Measurements from ENCODE around the gene SLC39A1.
"Not testable (repeated sequence)": the region's sequence is repeated elsewhere in the genome, so short reads cannot be mapped to it uniquely, and the experiment has no call there.

SLC39A1 gene, protein sequence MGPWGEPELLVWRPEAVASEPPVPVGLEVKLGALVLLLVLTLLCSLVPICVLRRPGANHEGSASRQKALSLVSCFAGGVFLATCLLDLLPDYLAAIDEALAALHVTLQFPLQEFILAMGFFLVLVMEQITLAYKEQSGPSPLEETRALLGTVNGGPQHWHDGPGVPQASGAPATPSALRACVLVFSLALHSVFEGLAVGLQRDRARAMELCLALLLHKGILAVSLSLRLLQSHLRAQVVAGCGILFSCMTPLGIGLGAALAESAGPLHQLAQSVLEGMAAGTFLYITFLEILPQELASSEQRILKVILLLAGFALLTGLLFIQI

DNA sequence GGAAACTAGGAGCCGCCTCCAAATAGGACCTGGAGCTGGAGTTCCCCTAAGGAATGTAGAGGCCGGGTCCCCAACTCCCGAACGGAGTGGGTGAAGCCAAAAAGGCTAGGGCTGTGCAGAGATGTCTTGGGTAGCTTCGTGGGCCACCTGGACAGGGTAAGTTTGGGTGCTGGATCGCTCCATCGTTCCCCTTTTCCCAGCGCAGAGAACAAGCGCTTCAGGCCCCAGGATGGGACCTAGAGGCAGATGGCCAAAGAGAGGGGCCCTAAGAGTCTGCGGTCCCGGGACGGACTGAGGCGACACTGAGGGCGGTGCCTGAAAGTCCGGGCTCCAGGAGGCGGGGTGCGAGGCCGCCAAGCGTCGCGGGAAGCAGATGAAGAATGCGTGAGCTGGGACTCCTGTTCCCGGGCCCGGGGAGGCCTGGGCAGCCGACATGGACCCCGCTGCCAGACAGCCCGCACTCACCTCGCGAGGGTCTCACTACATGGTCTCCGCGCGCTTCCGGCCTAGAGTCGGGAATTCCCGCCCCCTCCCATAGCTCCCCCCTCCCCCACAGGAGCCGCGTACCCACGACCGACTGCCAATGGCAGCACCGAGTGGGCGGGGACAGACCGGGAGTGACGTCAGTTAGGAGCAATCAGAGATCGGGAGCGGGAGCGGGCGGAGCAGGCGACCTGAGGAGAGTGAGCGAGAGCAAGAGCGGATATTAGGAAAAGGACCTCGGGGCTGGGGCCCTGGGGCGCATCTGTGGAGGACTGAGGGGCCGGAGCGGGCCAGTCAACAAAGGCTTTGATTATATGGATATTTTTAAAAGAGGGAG lies at the start of gene SLC39A1:
TSS of gene SLC39A1 (minus strand) at position 508 of the 820 bp plus-strand sequence. CDS start 822 bp downstream, outside the sequence.
- no peak for FAIRE-seq

DNA sequence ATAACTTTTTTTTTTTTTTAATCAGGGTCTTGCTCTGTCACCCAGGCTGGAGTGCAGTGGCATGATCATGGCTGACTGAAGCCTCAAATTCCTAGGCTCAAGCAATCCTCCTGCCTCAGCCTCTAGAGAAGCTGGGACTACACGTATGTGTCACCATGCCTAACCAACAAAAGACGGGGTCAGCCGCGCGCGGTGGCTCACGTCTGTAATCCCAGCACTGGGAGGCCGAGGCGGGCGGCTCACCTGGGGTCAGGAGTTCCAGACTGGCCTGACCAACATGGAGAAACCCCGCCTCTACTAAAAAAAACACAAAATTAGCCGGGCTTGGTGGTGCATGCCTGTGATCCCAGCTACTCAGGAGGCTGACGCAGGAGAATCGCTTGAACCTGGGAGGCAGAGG lies 49.2 kb upstream of the SLC39A1 start:
- not testable (repeated sequence) for FAIRE-seq

DNA sequence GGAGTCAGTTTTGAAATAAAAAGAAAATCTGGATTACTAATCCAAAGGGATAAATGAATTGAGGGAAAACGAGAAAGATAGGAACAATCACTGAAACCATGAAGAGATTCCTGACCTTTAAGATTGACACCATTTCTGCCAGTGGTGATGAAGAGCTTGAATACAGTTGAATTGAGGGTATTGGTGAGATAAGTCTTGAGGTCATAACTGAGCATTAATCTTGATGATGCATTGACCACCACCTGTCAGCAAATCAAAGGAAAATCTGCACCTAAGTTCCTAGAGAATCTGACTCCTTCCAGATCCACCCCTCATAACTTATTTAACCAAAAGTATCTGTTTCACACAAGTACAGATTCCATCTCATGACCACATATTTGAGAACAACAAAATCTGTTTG lies 48.8 kb upstream of the SLC39A1 start:
- FAIRE-seq, result no peak

DNA sequence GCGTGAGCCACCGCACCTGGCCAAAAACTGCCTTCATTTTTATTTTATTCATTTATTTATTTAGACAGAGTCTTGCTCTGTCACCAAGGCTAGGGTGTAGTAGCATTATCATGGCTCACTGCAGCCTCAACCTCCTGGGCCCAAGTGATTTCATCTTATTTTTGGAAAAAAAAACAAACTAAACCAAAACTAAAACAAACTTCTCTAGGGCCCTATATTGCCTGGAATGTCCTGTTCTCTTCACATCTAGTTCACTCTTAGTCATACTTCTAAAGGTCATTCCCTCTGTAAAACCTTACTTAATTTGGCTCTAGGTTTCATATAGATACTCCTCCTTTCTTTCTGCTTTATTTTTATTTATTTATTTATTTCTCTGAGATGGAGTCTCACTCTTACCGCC lies 42.8 kb upstream of the SLC39A1 start:
- FAIRE-seq, result no peak

DNA sequence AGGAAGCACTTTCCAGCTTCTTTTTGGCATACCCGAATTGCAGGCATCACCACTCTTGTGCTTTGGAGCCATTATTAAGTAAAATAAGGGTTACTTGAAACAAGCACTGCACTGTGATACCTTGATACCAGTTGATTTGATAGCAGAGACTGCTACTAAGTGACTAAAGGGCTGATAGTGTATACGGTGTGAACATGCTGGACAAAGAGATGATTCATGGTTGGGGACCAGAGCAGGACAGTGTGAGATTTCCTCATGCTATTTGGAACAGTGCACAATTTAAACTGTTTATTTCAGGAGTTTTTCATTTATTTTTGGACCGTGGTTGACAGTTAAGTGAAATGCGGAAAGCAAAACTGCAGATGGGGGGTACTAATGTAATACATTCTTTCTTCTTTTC lies 37.1 kb upstream of the SLC39A1 start:
- no peak for FAIRE-seq

DNA sequence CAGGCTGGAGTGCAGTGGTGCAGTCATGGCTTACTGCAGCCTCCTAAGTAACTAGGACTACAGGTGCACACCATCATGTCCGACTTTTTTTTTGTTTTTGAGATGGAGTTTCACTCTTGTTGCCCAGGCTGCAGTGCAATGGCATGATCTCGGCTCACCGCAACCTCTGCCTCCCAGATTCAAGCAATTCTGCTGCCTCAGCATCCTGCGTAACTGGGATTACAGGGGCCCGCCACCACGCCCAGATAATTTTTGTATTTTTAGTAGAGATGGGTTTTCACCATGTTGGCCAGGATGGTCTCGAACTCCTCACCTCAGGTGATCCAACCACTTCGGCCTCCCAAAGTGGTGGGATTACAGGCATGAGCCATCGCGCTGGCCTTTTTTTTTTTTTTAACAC lies 33.5 kb upstream of the SLC39A1 start:
- FAIRE-seq, result not testable (repeated sequence)

DNA sequence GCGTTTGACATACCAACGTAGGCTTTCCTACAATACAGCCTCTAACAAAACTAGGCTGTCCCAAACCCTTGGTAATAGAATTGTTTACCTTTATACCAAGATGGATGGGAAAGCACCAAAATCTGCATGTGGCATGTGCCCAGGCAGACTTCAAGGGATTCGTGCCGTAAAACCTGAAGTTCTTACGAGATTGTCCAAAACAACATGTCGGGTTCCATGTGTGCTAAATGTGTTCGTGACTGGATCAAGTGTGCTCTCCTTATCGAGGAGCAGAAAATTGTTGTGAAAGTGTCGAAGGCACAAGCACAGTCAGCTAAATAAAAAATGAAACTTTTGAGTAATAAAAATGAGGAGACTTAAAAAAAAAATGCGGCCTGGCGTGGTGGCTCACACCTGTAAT lies 32.3 kb upstream of the SLC39A1 start:
- no peak for FAIRE-seq

DNA sequence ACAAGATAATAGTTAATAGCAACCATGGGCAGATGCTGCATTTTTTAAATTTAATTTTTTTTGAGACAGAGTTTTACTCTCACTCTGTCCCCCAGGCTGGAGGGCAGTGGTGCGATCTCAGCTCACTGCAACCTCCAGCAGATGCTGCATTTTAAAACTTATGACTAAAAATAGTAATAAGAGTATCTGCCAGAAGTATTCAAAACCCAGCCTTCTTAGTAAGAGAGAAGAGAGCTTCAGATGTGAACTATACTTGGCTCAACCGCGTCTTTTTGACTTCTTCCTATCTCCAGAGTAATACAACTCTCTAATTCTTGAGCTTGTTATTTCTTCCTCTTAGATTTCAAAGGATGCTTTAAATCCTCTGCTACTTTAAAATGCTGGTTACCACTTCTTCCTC lies 31.9 kb upstream of the SLC39A1 start:
- FAIRE-seq, result no peak

DNA sequence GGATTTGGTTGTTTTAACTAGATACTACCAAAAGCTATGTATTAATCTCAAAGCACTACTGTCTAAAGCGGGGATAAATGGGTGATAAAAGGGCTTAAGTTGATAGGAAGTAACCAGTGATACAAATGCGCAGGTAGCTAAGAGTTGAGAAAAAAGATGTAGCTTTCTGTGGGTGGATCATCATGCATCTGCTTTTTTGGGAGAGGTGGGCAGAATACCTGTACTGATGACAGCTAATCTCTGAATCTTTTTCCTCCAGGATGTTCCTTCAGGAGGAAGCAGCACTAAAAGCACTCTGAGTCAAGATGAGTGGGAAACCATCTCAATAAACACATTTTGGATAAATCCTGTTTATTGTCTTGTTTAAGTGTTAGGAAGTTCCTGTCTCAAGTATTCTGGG lies 28.5 kb upstream of the SLC39A1 start:
- no peak for FAIRE-seq

DNA sequence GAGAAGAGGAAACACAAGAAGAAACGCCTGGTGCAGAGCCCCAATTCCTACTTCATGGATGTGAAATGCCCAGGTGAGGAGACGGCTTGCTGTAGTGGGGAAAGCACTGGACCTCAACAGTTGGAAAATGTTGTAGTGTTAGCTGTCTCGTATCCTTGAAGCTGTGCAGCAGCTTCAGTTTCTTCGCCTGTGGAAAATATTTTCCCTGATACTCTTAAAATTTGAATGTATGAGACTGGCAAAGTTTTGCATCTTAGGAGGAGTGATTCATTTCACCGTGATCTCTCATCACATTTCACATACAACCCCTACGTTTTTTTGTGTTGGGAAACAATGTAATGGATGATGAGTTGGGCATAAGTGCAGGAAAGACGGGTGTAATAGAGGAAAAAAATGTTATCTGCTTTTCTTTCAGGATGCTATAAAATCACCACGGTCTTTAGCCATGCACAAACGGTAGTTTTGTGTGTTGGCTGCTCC lies 27.9 kb upstream of the SLC39A1 start:
- no peak for FAIRE-seq

DNA sequence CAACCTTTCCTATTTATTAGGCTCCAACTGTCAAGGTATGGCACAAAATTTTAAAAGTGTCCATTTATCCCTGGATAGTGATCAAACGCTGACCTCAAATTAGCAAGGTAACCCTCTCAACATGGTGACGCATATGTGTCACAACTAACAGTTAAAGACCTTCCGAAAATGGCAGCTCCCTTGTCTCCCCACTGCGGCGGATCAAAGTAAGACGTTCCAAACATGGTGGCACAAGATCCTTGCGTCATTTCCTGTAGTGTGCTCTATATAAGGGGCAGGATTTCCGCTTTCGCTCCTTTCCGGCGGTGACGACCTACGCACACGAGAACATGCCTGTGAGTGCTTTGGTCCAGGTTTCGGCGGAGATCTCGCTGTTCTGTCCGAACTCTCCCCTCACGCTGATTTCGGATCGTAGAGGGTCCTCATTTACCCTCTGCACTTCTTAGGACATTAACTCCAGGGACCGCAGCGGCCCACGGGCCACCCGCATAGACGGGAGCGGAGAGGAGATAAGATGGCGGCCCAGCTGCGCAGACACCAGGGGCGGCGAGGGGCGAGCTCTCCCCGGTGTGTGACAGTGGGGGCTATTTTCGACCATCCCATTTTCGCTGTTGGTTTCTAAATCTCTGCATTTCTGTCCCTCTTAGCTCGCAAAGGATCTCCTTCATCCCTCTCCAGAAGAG lies 27.3 kb upstream of the SLC39A1 start, which contains the start of gene RPS27:
TSS of gene RPS27 (plus strand) at position 295 of the 683 bp plus-strand sequence. CDS start at position 330, 35 bp downstream.
- FAIRE-seq, result peak; percentile 14

DNA sequence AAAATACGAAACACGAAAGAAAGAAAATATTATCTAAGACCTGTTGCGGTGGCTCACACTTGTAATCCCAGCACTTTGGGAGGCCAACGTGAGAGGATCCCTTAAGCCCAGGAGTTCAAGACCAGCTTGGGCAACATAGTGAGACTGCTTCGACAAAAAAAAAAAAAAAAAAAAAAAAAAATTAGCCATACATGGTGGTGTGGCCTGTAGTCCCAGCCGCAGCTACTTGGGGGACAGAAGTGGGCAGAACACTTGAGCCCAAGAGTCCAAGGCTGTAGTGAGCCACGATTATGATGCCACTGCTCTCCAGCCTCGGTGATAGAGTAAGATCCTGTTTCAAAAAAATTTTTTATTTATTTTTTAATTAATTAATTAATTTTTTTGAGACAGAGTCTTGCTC lies 24.3 kb upstream of the SLC39A1 start:
- FAIRE-seq, result no peak

DNA sequence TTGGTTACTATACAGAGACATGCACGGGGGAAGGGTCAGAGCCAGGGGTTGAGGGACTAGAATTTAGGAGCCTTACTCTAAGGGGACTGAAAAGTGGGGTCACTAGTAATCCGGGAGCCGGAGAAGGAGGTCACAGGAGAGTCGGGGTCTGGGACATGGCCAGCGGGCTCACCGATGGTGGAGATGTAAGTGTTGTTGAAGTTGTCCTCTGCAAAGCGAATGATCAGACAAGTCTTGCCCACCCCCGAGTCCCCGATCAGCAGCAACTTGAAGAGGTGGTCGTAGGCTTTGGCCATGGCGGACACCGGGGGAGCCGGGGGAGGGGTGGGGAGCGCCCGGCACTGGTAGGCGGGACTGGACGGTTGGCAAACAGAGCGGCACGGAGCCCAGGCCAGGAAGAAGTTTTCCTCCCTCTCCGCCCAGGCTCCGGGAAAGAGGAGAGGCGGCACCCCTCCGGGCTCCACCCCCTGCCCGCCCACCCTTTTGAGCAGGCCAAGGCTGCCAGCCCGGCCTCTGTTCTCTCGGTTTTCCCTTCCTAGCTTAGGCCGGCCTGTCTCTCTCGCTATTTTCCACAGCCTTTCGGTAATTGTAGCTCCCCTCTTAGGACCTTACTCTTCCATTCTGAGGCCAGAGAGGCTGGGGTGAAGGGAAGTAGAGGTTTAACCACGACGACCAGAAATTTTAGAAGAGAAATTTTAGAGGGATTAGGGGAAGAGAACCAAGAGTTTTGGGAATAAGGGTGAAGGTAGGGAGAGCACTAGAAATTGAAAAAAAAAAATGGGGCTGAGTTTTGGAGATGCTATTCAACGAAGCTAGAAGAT lies 22.8 kb upstream of the SLC39A1 start, which contains the start of gene RAB13:
TSS of gene RAB13 (minus strand) at position 399 of the 821 bp plus-strand sequence. CDS start at position 296, 103 bp downstream.
- FAIRE-seq, result no peak

DNA sequence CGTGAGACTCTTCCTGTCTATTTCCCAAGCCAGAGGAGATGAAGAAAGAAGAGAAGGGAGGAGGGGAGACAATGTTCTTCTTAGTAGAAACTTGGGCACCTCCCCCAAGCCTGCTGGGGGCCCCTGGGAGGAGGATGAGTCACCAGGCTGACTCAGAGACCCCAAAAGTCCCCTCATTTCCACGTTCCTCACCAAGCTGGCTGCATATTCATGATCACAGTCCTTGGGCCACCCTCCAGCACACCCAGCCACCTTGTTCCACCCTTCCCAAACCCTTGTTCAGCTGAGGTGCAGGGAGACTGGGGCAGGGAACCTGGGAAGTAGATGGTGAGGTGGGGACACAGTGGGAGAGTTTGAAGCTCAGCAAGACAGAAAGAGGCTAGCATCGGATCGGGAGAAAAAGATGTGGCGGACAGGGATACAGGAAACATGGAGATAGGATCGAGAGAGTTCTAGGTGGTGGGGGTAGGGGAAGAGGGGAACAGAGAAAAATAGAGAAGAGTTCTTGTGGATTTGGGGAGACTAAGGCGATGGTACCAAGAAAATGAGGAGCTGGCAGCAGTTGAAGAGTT lies 22.1 kb upstream of the SLC39A1 start:
- no peak for FAIRE-seq

DNA sequence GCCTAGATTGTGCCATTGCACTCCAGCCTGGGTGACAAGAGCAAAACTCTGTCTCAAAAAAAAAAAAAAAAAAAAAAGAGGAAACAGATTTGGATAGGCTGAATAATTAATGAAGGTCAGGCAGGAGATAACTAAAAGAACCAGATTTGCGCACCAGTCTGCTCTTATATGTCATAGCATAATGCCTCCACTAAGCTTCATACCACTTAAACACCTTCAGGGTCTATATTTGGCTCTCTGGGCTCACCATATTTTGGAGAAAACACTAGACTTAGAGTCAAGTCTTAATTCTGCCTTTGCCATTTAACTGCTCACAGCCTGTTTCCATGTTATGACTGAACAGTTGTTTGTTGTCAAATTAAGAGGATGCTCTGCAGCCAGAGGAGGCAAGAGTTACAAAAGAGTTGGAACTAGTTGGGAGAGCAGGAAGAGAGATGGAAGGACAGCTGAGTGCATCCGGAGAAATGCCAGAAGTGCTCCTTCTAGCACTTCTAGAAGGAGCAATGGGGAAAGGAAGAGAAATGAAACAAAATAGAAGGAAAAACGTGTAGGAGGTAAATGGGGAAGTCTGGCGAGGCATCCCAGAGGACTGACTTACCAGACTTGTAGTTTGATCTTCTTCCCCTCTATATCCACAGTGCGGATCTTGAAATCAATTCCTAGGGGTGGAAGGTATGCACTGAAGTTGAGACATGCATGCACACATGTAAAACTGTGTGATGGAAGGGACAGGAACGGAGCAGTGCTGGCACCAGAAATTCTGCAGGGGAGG lies 21.0 kb upstream of the SLC39A1 start:
- FAIRE-seq, result no peak

DNA sequence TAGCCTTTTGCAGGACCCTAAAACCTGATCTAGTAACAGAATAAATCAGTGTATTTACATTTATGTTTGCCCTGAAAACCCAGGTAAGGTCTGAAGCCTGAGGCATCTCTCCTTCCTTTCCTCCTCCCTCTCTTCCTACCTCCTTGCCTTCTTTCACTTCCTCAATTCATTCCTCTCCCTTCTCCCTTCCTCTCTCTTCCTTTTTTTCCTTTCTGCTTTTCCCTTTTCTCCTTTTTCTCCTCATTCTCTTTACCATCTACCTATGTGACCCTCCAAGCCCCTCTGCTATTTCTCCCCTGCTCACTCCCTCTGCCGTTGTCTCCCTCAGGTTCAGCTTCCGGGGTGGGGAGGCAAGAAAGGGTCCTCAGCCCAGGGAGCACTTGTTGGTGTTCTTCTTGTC lies 18.4 kb upstream of the SLC39A1 start:
- not testable (repeated sequence) for FAIRE-seq

DNA sequence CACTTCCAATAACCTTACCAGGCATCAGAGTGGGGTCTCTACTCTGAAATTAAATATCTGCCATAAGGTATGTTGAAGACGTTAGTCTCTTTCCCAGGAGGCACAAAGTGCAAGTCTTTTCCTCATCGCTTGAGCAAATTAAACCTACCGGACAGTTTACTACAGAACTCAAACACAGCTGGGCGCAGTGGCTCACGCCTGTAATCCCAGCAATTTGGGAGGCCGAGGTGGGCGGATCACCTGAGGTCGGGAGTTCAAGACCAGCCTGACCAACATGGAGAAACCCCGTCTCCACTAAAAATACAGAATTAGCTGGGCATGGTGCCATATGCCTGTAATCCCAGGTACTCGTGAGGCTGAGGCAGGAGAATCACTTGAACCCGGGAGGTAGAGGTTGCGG lies 15.8 kb upstream of the SLC39A1 start:
- FAIRE-seq, result not testable (repeated sequence)

DNA sequence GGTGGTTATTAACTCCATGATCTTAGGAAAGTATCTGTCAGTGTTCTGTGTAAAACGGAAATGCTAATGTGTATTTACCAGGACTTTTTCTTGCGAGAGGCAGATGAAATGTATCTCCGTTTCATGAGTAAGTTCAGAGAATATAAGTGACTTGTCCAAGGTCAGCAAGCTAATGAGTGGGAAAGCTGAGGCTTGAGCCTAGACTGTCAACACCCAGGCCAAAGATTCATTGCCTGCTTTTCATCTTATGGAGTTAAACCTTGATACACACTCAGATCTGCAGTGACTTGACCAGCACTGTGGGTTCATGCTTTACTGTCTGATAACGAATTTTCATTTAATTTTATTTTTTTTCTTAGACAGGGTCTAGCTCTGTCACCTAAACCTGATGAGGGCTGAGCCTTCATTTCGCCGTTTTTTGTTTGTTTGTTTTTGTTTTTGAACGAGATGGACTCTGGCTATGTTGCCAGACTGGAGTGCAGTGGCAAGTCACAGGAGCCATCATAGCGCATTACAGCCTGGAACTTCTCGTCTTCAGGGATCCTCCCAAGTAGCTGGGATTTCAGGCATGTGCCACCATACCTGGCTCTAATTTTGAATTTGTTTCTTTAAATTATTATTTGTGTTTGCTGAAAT lies 15.1 kb upstream of the SLC39A1 start:
- no peak for FAIRE-seq

DNA sequence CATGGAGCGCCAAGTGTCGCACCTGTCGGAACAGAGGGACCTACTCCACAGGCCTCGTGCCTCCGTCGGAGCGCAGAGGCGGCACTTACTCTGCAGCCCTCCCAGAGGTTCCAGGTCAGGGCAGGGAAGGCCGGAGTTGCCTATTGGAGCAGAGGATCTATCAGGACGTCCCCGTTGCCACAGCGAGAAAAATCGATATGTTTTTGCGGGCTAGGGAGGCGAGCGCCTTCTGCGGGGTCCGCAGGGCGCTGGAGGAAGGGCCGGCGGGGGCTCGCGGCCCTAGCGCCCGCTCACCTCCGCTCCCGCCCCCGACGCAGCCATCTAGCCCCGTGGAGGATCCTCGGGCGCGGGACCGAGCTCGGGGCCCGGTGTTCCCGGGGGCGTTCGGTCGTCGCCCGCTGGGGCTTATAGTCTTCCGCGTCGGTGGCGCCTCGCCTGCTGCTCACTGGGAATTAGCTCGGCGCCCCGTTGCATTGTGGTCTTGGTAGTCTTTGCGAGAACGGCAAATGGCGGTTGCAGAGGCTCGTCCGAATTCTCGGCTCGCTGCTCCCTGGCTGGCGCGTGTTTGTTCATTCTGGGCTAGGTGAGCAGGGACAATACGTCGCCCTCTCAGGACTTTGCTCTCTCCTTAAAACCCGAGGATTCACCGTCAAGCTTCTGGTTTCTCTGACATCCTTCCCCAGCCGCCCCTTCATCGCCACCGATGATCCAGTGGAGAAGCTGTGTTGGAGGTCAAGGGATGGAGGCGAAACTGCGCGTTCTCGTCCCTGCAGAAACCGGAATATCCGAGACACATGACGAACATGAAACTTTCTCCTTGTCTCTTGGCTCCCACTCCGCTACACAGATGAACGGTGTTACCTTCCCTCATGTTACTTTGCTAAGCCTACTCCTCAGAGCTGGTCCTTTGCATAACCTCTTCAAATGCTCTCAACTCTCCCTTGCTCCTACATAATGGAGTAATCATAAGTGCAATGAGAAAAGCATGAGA lies 14.2 kb upstream of the SLC39A1 start, which contains the start of gene JTB:
TSS of gene JTB (minus strand) at position 425 of the 991 bp plus-strand sequence. CDS start at position 3, 422 bp downstream.
- no peak for FAIRE-seq

Data from colon (tissue), 2 donors.